DOHH2 (cell line): ENCODE measurements around the gene TRIM5.
"Not testable (repeated sequence)": the region's sequence is repeated elsewhere in the genome, so short reads cannot be mapped to it uniquely, and the experiment has no call there.

Source experiments
- H3F3A ChIP-seq: fragments of 200-600 bp; sonication (generic), shearing (Covaris generic); 2 replicates; pipeline ENCODE4 v1.6.0; 2016; ENCODE audit warnings: antibody characterized with exemption, mild to moderate bottlenecking; ENCODE audit not compliant: control insufficient read depth, insufficient read depth
- H3K27ac ChIP-seq: fragments of 200-600 bp; sonication (generic); 2 replicates; pipeline ENCODE4 v1.5.1; 2014; ENCODE audit warnings: low read depth, mild to moderate bottlenecking, low read length, moderate library complexity
- H3K27me3 ChIP-seq: fragments of 200-600 bp; sonication (generic); 2 replicates; pipeline ENCODE4 v1.6.1; 2014; ENCODE audit warnings: mild to moderate bottlenecking, low read length, mixed read lengths; ENCODE audit not compliant: control insufficient read depth
- H3K36me3 ChIP-seq: fragments of 200-600 bp; sonication (generic); 2 replicates; pipeline ENCODE4 v1.6.1; 2014; ENCODE audit warnings: mild to moderate bottlenecking, low read length, moderate library complexity, mixed read lengths; ENCODE audit not compliant: control insufficient read depth
- H3K4me1 ChIP-seq: fragments of 200-600 bp; sonication (generic); 2 replicates; pipeline ENCODE4 v1.6.1; 2014; ENCODE audit warnings: mild to moderate bottlenecking, low read length, mixed read lengths; ENCODE audit not compliant: control insufficient read depth
- H3K4me2 ChIP-seq: fragments of 200-600 bp; sonication (generic); 2 replicates; pipeline ENCODE4 v1.6.0; 2014; ENCODE audit warnings: mild to moderate bottlenecking, low read length, moderate library complexity
- H3K4me3 ChIP-seq: fragments of 200-600 bp; sonication (generic); 2 replicates; pipeline ENCODE4 v1.5.1; 2014; ENCODE audit warnings: mild to moderate bottlenecking, low read length, mixed read lengths
- H3K79me2 ChIP-seq: fragments of 200-600 bp; sonication (generic); 2 replicates; pipeline ENCODE4 v1.6.1; 2014; ENCODE audit warnings: mild to moderate bottlenecking, low read length, mixed read lengths; ENCODE audit not compliant: control insufficient read depth
- H3K9me2 ChIP-seq: fragments of 200-600 bp; sonication (generic); replicated peaks from 2 replicates; pipeline ENCODE4 v1.6.1; 2014; ENCODE audit warnings: mild to moderate bottlenecking, low read length, mixed read lengths; ENCODE audit not compliant: control insufficient read depth
- H3K9me3 ChIP-seq: fragments of 200-600 bp; sonication (generic); 2 replicates; pipeline ENCODE4 v1.6.1; 2014; ENCODE audit warnings: antibody characterized with exemption, low read length, mixed read lengths; ENCODE audit not compliant: control insufficient read depth, insufficient read depth
- H4K20me1 ChIP-seq: fragments of 200-600 bp; sonication (generic); 2 replicates; pipeline ENCODE4 v1.6.0; 2014; ENCODE audit warnings: low read depth, mild to moderate bottlenecking, antibody characterized with exemption, low read length, moderate library complexity; ENCODE audit not compliant: control insufficient read depth, insufficient read depth
- CTCF ChIP-seq: fragments of 200-600 bp; sonication (generic); IDR thresholded peaks from one replicate; pipeline ENCODE4 v1.5.1; 2014; ENCODE audit warnings: antibody characterized with exemption, mild to moderate bottlenecking, low read depth, low read length; ENCODE audit not compliant: poor library complexity, severe bottlenecking
- EZH2phosphoT487 ChIP-seq: fragments of 200-600 bp; sonication (generic); IDR thresholded peaks from 2 replicates; pipeline ENCODE4 v1.6.1; 2017; ENCODE audit warnings: borderline replicate concordance, mild to moderate bottlenecking, antibody characterized with exemption, low read length, moderate library complexity, mixed read lengths

TRIM5 gene

DNA sequence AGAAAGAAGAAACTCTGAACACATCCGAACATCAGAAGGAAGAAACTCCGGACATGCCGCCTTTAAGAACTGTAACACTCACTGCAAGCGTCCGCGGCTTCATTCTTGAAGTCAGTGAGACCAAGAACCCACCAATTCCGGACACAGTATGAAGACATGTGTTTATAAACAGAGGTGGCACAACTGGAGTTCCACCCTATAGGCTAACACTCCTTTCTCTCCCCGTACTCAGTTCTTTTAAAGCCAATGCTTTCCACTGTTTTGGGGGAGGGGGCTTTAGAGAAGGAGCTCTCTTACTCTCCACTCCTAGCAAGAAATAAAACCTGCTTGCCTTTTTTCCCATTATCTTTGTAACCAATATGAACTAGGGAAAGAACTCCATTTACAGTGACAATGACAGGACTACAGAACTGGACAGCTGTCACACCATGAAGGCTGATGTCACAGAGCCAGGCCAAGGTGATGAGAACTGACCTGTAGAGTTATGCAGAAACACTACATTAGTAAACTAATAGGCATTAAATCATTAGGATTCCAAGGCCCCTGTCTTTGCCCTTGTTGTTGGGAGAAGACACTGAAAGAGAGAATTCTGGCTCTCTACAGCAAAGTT is 733 bp downstream of the TRIM5 start:
- H3K79me2 ChIP-seq, result no peaks in the 10 kb centered on the region
- H3F3A ChIP-seq, result peaks cover under 1% of the 10 kb centered on the region; the same call in 1 of the 2 replicates
- no peaks in the 10 kb centered on the region for H3K9me3 ChIP-seq
- H3K36me3 ChIP-seq, result no peaks in the 10 kb centered on the region
- peak overlapping the region; percentile 65 for H3K4me3 ChIP-seq
- no peaks in the 10 kb centered on the region for H4K20me1 ChIP-seq
- H3K4me2 ChIP-seq, result peak overlapping the region; percentile 72
- H3K9me2 ChIP-seq, result no peaks in the 10 kb centered on the region
- H3K27ac ChIP-seq, result no peak overlapping the region
- H3K4me1 ChIP-seq, result peaks cover 22% of the 10 kb centered on the region
- TF ChIP-seq EZH2phosphoT487 (no peak), CTCF (no peak)
- H3K27me3 ChIP-seq, result no peaks in the 10 kb centered on the region

- not testable (repeated sequence) for H3K27ac ChIP-seq, H3K4me2 ChIP-seq
Measured at GRCh38 chr11:5683620-5684019, 1.3 kb downstream of the TRIM5 start.

DNA sequence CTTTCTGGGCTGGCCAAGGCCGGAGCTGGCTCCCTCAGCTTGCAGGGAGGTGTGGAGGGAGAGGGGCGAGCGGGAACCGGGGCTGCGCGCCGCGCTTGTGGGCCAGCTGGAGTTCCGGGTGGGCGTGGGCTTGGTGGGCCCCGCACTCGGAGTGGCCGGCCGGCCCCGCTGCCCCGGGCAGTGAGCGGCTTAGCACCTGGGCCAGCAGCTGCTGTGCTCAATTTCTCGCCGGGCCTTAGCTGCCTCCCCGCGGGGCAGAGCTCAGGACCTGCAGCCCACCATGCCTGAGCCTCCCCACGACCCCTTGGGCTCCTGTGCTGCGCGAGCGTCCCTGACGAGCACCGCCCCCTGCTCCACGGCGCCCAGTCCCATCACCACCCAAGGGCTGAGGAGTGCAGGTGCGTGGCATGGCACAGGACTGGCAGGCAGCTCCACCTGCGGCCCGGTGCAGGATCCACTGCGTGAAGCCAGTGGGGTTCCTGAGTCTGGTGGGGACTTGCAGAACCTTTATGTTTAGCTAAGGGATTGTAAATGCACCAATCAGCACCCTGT is 1.9 kb downstream of the TRIM5 start:
- not testable (repeated sequence) for H3K79me2 ChIP-seq, H3K36me3 ChIP-seq, H3K4me2 ChIP-seq

More at GRCh38 chr11:5683620-5684019, 1.3 kb downstream of the TRIM5 start:
- not testable (repeated sequence) for H3F3A ChIP-seq, H4K20me1 ChIP-seq, H3K9me2 ChIP-seq, H3K36me3 ChIP-seq, H3K27me3 ChIP-seq, H3K9me3 ChIP-seq, H3K79me2 ChIP-seq, H3K4me3 ChIP-seq
- peaks cover 17% of the 10 kb centered on the region for H3K4me1 ChIP-seq

DNA sequence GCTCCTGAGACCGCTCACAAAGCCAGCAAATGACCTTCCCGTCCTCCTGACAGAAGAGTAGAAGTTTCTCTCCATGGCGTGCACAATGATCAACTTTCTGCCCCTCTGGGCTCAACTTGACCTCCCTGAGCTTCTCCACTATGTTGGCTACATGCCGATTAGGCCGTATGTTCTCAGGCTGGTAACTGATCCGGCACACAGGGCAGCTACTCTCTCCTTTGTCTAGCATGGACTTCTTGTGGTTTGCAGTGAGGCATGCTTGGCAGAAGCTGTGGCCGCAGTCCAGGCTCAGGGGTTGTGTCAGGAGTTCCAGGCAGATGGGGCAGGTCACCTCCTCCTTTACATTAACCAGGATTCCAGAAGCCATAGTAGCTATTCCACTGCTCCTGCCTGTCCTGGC is 5.1 kb downstream of the TRIM5 start:
- Histone ChIP-seq H3K27ac (no peak overlapping the region), H3K4me3 (no peak overlapping the region), H3K4me1 (peaks cover 10% of the 10 kb centered on the region), H4K20me1 (no peaks in the 10 kb centered on the region), H3K4me2 (no peak overlapping the region), H3F3A (no peaks in the 10 kb centered on the region), H3K9me3 (no peaks in the 10 kb centered on the region), H3K9me2 (no peaks in the 10 kb centered on the region), H3K79me2 (no peaks in the 10 kb centered on the region), H3K36me3 (no peaks in the 10 kb centered on the region), H3K27me3 (no peaks in the 10 kb centered on the region)
- TF ChIP-seq EZH2phosphoT487, result no peak
- TF ChIP-seq CTCF, result no peak

More for the DNA sequence above, 1.9 kb downstream of the TRIM5 start:
- H3F3A ChIP-seq, H3K9me2 ChIP-seq, H3K4me3 ChIP-seq, H3K9me3 ChIP-seq, H3K27me3 ChIP-seq, H3K27ac ChIP-seq, H4K20me1 ChIP-seq: not testable (repeated sequence)
- H3K4me1 ChIP-seq, result peaks cover 14% of the 10 kb centered on the region
